K562 (cell line): ENCODE results near the gene RELL2. TPM values are rescaled to one million over a fixed set of nuclear protein-coding genes. Genes with fewer than 3 reads are reported as not detected.
A peak's percentile ranks its signal among the peaks of the same experiment; 100 is the strongest.

Source experiments
- BRD9 ChIP-seq: fragments of 450-650 bp; IDR thresholded peaks from 2 replicates; pipeline ENCODE4 v1.6.1; 2018; ENCODE audit warnings: low read depth; ENCODE audit not compliant: partially characterized antibody
- COPS2 ChIP-seq: fragments of 450-650 bp; conservative IDR thresholded peaks from 2 replicates; pipeline ENCODE4 v1.6.1; 2016; ENCODE audit warnings: mild to moderate bottlenecking, moderate library complexity
- CREB3L1 ChIP-seq: fragments of 450-650 bp; IDR thresholded peaks from 2 replicates; pipeline ENCODE4 v1.6.1; 2014; ENCODE audit warnings: low read depth, mild to moderate bottlenecking, moderate library complexity, borderline replicate concordance
- EP400 ChIP-seq: fragments of 450-650 bp; IDR thresholded peaks from 2 replicates; pipeline ENCODE4 v1.6.1; 2017; ENCODE audit warnings: antibody characterized with exemption, mild to moderate bottlenecking, moderate library complexity
- GTF2E2 ChIP-seq: fragments of 200-800 bp; sonication (Bioruptor generic); IDR thresholded peaks from 2 replicates; pipeline ENCODE4 v1.6.1; 2016; ENCODE audit warnings: missing genetic modification characterization, missing compliant biosample characterization
- GTF2F1 ChIP-seq: IDR thresholded peaks from 2 replicates; pipeline ENCODE4 v1.6.1; 2011; ENCODE audit warnings: low read depth, low read length, improper control_type of control experiment
- KDM2B ChIP-seq: fragments of 250-450 bp; sonication (Bioruptor Pico); IDR thresholded peaks from 2 replicates; pipeline ENCODE4 v1.8.0; 2021; ENCODE audit warnings: mild to moderate bottlenecking, moderate library complexity
- MCM5 ChIP-seq: fragments of 450-650 bp; IDR thresholded peaks from 2 replicates; pipeline ENCODE4 v1.6.1; 2016; ENCODE audit warnings: low read depth
- MTF1 ChIP-seq: fragments of 250-450 bp; sonication (Bioruptor Pico); IDR thresholded peaks from 2 replicates; pipeline ENCODE4 v1.9.0; 2021; ENCODE audit warnings: moderate library complexity, mild to moderate bottlenecking, inconsistent platforms, borderline replicate concordance
- NONO ChIP-seq, 2 experiments: fragments of 200-400 bp in 1 of 2; fragments of 450-650 bp in 1 of 2; formaldehyde crosslinking in 1 of 2; IDR thresholded peaks; 2 replicates each; pipeline ENCODE4 v1.6.1; 2017; ENCODE audit warnings: low read depth in 2 of 2, mild to moderate bottlenecking in 2 of 2, moderate library complexity in 2 of 2, low read length in 1 of 2
- POLR2G ChIP-seq: fragments of 200-400 bp; formaldehyde crosslinking; IDR thresholded peaks from 2 replicates; pipeline ENCODE4 v1.6.1; 2017; ENCODE audit warnings: low read depth, mild to moderate bottlenecking, antibody characterized with exemption, low read length, moderate library complexity
- PREB ChIP-seq: sonication (generic); formaldehyde crosslinking; IDR thresholded peaks from 2 replicates; pipeline ENCODE4 v1.8.1; 2023; ENCODE audit warnings: mild to moderate bottlenecking, missing genetic modification reagents
- PTTG1 ChIP-seq: fragments of 450-650 bp; IDR thresholded peaks from 2 replicates; pipeline ENCODE4 v1.6.1; 2016; ENCODE audit warnings: low read depth, mild to moderate bottlenecking, missing genetic modification characterization, missing compliant biosample characterization
- TEAD1 ChIP-seq, 2 experiments: fragments of 450-650 bp in 1 of 2; sonication (generic) in 1 of 2; formaldehyde crosslinking; IDR thresholded peaks; 2 replicates each; pipeline versions ENCODE4 v1.4.0 to v1.8.0; 2020 to 2022; ENCODE audit warnings: mild to moderate bottlenecking in 2 of 2, missing genetic modification reagents in 1 of 2
- THRA ChIP-seq: fragments of 450-650 bp; IDR thresholded peaks from 2 replicates; pipeline ENCODE4 v1.6.1; 2017; ENCODE audit warnings: mild to moderate bottlenecking, moderate library complexity
- ZBTB17 ChIP-seq: fragments of 450-650 bp; formaldehyde crosslinking; IDR thresholded peaks from 2 replicates; pipeline ENCODE4 v1.4.0; 2020; ENCODE audit warnings: mild to moderate bottlenecking
- ZKSCAN1 ChIP-seq: fragments of 150-350 bp; IDR thresholded peaks from 2 replicates; pipeline ENCODE4 v1.6.1; 2016; ENCODE audit warnings: low read depth, low read length
- ZNF23 ChIP-seq: fragments of 250-450 bp; sonication (Bioruptor Pico); IDR thresholded peaks from 2 replicates; pipeline ENCODE4 v1.4.0; 2020; ENCODE audit warnings: mild to moderate bottlenecking
- ZNF282 ChIP-seq: sonication (generic); formaldehyde crosslinking; IDR thresholded peaks from 2 replicates; pipeline ENCODE4 v1.8.1; 2023; ENCODE audit warnings: missing genetic modification reagents
- ZNF584 ChIP-seq: fragments of 200-800 bp; sonication (Bioruptor generic); IDR thresholded peaks from 2 replicates; pipeline ENCODE4 v1.6.1; 2016; ENCODE audit warnings: low read depth, mild to moderate bottlenecking, missing genetic modification characterization, missing compliant biosample characterization
- ZNF655 ChIP-seq: fragments of 250-450 bp; sonication (Bioruptor Pico); IDR thresholded peaks from 2 replicates; pipeline ENCODE4 v1.5.0; 2021
- polyA plus RNA-seq, 8 experiments: library from polyadenylated mRNA; depleted of rRNA in 4 of 8; stranded (reverse) in 5 of 8; unstranded in 3 of 8; fragments of >200 nt; fragmentation: Nextera tagmentation in 2 of 8; fragmentation: Illumina TruSeq in 1 of 8; extraction: Ambion mirVana in 2 of 8; extraction: Trizol in 1 of 8; gene quantifications; 2 replicates each; pipeline versions ENCODE4 v1.2.1 to v1.2.3, GENCODE V29; 2011 to 2014; ENCODE audit warnings: inconsistent platforms in 1 of 8, missing spikeins in 1 of 8
- total RNA-seq, 7 experiments: library from RNA; depleted of rRNA in 6 of 7; stranded (reverse); fragments of >200 nt in 6 of 7; fragmentation: Illumina TruSeq in 2 of 7; extraction: Trizol in 2 of 7; gene quantifications; 2 replicates each; pipeline versions ENCODE4 v1.2.1 to v1.2.3, GENCODE V29; 2011 to 2021; ENCODE audit warnings: low replicate concordance in 1 of 7

RELL2 gene
- total and polyA plus RNA-seq, 9 of the 15 experiments (the other 6 are each of a cell fraction or from before 2014, with no cell fraction given): 0.06 to 36.0 (median 14.3) TPM

GRCh38 chr5:141618030-141618803 is 18.6 kb upstream of the RELL2 start (continued):
- TF ChIP-seq ZNF655 (no peak), ZNF282 (CRISPR knock-in tag) (no peak), NONO (IDR thresholded peaks at IDR 0.05; ENCODE audit: low read depth in 2 of 2, low read length in 1 of 2) (no peak), MTF1 (CRISPR knock-in tag) (no peak), EP400 (peak; percentile 38), BRD9 (peak; percentile 74), CREB3L1 (no peak), POLR2G (no peak), KDM2B (CRISPR knock-in tag) (no peak), ZNF23 (no peak), MCM5 (no peak), GTF2F1 (no peak), ZNF584 (CRISPR knock-in tag) (no peak; the same call in 1 of the 2 replicates), ZKSCAN1 (no peak), PTTG1 (no peak), PREB (0 out of 2 replicates have a peak, but pooled peaks have one; percentile 21), TEAD1 (CRISPR knock-in tag; IDR thresholded peaks at IDR 0.05) (no peak), ZBTB17 (CRISPR knock-in tag) (no peak), COPS2 (no peak), GTF2E2 (no peak), THRA (no peak)
